Kidney (tissue), 22 donors: Measurements from ENCODE around the gene HAND2. TPM values are rescaled to one million over a fixed set of nuclear protein-coding genes. Genes with fewer than 3 reads are reported as not detected.

Experiments
- DNase-seq, 5 donors: peaks; one replicate each; pipeline ENCODE4 v3.0.0-alpha.2; 2013 to 2020
- FAIRE-seq: peaks from 2 replicates; lab custom pipeline; 2012; peaks lifted over from hg19 to GRCh38; lab: Jason Lieb, UNC
- H3K27ac ChIP-seq, 2 donors: one replicate each; pipeline ENCODE4 v1.7.0; 2013; ENCODE audit warnings: low read depth in 2 of 2, low read length in 2 of 2, inconsistent platforms in 1 of 2
- H3K27me3 ChIP-seq: one replicate; pipeline ENCODE4 v1.7.1; 2013; ENCODE audit warnings: low read length, inconsistent platforms; ENCODE audit not compliant: control insufficient read depth, insufficient read depth
- H3K36me3 ChIP-seq, 3 donors: one replicate each; pipeline versions ENCODE4 v1.7.0 to v1.7.1; 2013; ENCODE audit warnings: low read length in 3 of 3, control low read depth in 1 of 3, inconsistent platforms in 1 of 3; ENCODE audit not compliant: insufficient read depth in 3 of 3, control insufficient read depth in 2 of 3
- H3K4me1 ChIP-seq, 3 donors: one replicate each; pipeline versions ENCODE4 v1.7.0 to v1.7.1; 2013; ENCODE audit warnings: low read length in 3 of 3, inconsistent platforms in 1 of 3, low read depth in 1 of 3; ENCODE audit not compliant: control insufficient read depth in 2 of 3, insufficient read depth in 2 of 3
- H3K4me3 ChIP-seq, 3 donors: one replicate each; pipeline versions ENCODE4 v1.7.0 to v1.8.1; 2013; ENCODE audit warnings: low read length in 3 of 3, control low read depth in 1 of 3, inconsistent platforms in 1 of 3
- H3K9ac ChIP-seq, 3 donors: one replicate each; pipeline versions ENCODE4 v1.7.0 to v1.7.1; 2013; ENCODE audit warnings: low read length in 3 of 3, control low read depth in 1 of 3, inconsistent platforms in 1 of 3
- H3K9me3 ChIP-seq, 3 donors: one replicate each; pipeline versions ENCODE4 v1.7.0 to v1.7.1; 2013; ENCODE audit warnings: low read length in 3 of 3, control low read depth in 1 of 3, inconsistent platforms in 1 of 3; ENCODE audit not compliant: control insufficient read depth in 2 of 3, insufficient read depth in 1 of 3
- intact Hi-C: fragments of 100-400 bp; cut with DNase I; formaldehyde crosslinking; loops from one replicate; pipeline ENCODE4 v1.11.1; 2022
- long read RNA-seq, 10 donors: library from polyadenylated mRNA in 1 of 10; unstranded in 1 of 10; transcript quantifications; one replicate each; pipeline ENCODE4 v2.0.0 and lab custom pipeline, GENCODE V29; 2021 to 2026
- polyA plus RNA-seq: library from polyadenylated mRNA; stranded (reverse); fragments of 350-450 nt; fragmentation: Illumina TruSeq; extraction: RNeasy Lipid Tissue Mini Kit (QIAGEN cat#74804); gene quantifications from one replicate; pipeline ENCODE4 v1.2.3, GENCODE V29; 2014; ENCODE audit warnings: low read depth, low replicate concordance; ENCODE audit not compliant: insufficient read depth
- total RNA-seq: library from RNA; stranded (reverse); fragmentation: NEBNext Ultra II Directional; extraction: Animal tissue kit (Norgen Biotek cat#: 25700); gene quantifications from one replicate; pipeline ENCODE4 v1.2.1, GENCODE V29; 2021
- TF ChIP-seq, protein P1 (sequence below): IDR thresholded peaks from 3 replicates; pipeline ENCODE4 v1.5.1; 2012; ENCODE audit warnings: mild to moderate bottlenecking, moderate library complexity, borderline replicate concordance; ENCODE audit not compliant: insufficient read depth; ENCODE audit errors: extremely low read depth
- donor health status: control.
- donor health status: control.
- donor health status: control.
- donor health status: control.
- donor health status: control.
- donor health status: DM: yes; HTN: yes; CAD: no.
- donor health status: Normal renal cell carcinoma (clear cell type).

The HAND2 gene
- total RNA-seq (0.31 TPM), polyA plus RNA-seq (not detected)
- long read RNA-seq, donor 1 = 0 reads
- long read RNA-seq, donor 2 = 0 reads
- long read RNA-seq, donor 3 = 0 reads
- long read RNA-seq, donor 4 = 0 reads
- long read RNA-seq, donor 5 = 0 reads
- long read RNA-seq, donor 6 = 0 reads
- long read RNA-seq, donor 7 = 0 reads
- long read RNA-seq, donor 8 = 0 reads
- long read RNA-seq, donor 9 = 0 reads
- long read RNA-seq, donor 10 = 0 reads

DNA sequence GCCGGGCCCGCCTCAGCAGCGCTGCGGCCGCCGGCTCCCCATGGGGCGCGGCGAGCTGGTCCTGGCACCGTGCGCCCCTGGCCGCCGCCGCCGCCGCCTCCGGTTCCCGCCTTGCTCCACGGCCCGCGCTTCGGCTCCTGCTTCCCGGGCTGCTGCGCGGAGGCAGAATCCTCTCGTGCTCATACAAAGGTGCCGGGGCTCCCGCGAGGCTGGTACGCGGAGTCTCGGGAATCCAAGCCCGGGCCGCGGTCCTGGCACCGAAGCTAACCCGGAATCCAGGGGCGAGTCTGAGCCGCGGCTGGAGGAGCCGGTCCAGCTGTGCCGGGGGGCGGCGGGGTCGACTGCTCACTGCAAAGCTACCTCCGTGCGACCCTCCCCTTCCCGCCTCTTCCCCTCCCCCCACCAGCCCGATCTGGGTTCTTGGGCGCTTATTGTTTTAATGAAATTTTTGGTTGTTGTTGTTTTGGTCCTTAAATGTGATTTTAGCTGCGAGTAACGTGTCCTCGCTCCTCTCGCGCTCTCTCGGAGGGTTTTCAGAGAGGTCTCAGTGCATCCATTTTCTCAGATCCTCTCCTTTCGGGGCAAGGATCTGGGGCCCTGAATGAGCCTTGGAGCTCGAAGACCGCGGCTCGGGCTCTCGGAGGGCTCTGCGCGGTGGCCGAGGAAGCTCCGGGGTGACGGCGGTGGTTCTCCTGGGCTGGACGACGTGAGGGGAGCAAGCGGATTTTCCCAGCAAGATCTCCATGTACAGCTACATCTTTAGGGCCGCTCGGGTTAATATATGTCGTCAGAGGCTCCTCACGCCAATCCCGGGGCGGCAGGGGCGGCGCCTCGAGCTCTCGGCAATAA lies at the start of gene HAND2:
Gene HAND2 (minus strand): TSS at position 753 of the 849 bp plus-strand sequence. CDS start 940 bp downstream, outside the sequence.
- TF ChIP-seq, protein P1, sequence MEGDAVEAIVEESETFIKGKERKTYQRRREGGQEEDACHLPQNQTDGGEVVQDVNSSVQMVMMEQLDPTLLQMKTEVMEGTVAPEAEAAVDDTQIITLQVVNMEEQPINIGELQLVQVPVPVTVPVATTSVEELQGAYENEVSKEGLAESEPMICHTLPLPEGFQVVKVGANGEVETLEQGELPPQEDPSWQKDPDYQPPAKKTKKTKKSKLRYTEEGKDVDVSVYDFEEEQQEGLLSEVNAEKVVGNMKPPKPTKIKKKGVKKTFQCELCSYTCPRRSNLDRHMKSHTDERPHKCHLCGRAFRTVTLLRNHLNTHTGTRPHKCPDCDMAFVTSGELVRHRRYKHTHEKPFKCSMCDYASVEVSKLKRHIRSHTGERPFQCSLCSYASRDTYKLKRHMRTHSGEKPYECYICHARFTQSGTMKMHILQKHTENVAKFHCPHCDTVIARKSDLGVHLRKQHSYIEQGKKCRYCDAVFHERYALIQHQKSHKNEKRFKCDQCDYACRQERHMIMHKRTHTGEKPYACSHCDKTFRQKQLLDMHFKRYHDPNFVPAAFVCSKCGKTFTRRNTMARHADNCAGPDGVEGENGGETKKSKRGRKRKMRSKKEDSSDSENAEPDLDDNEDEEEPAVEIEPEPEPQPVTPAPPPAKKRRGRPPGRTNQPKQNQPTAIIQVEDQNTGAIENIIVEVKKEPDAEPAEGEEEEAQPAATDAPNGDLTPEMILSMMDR = no peak
- intact Hi-C loops = no loop called here
- no peaks in the 10 kb centered on the region for H3K36me3 ChIP-seq
- peaks cover 0 to 5% (median 0%) of the 10 kb centered on the region in 3 donors for H3K4me1 ChIP-seq
- DNase-seq (peak in 3 of 5 donors; percentile 61 to 87 (median 61)), FAIRE-seq (no peak)
- peaks cover 75% of the 10 kb centered on the region for H3K27me3 ChIP-seq
- no peak within 1 kb of the TSS for H3K27ac ChIP-seq
- no peak within 1 kb of the TSS for H3K4me3 ChIP-seq
- no peak within 1 kb of the TSS for H3K9ac ChIP-seq
- no peaks in the 10 kb centered on the region for H3K9me3 ChIP-seq

DNA sequence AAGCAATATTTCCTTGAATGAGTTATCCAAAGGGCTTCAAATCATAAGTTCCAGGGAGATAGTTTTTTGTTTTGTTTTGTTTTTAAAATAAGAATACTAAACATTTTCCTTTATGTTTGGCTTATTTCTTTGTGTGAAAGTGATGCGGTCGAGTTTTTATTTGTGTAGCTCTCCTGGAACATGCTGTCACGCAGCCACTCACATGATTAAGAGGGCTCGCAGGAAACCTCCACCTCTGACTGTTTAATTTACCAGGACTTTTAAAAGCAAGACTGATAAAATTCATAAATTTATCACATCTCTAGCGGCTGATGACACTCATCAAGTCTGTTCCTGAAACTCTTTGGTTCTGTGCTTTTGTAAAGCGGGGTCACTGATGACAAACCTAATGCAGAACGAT lies 48.9 kb upstream of the HAND2 start:
- DNase-seq = no peak
- FAIRE-seq = no peak
- intact Hi-C loops = no loop called here
- H3K36me3 ChIP-seq = no peaks in the 10 kb centered on the region
- H3K9ac ChIP-seq = no peak overlapping the region
- no peak overlapping the region for H3K27ac ChIP-seq
- H3K9me3 ChIP-seq = no peaks in the 10 kb centered on the region
- TF ChIP-seq, protein P1 = no peak
- no peaks in the 10 kb centered on the region for H3K4me1 ChIP-seq
- H3K4me3 ChIP-seq = no peak overlapping the region
- H3K27me3 ChIP-seq = no peaks in the 10 kb centered on the region

DNA sequence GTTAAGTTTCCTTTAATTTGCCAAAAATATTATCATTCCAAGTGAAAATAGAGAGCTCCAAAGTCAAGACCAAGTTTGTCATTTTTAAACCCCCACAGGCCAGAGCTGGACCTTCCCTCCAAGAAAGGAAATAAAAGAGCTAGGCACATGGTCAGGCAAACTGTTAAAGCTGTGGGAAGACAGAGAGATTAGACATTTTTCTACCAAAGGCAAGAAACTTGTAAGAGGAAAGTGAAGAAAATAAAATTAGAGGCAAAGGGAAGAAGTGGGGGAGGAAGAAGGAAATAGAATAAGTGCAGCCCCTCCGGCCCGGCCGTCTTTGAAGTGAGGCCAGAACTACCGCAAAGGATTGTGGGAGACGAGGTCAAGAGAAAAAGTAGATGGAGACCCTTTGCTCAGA lies 47.9 kb upstream of the HAND2 start:
- DNase-seq = peak in 2 of 5 donors; percentile 23 to 49
- Histone ChIP-seq H3K4me1 (no peaks in the 10 kb centered on the region), H3K27ac (no peak overlapping the region), H3K27me3 (no peaks in the 10 kb centered on the region), H3K9ac (no peak overlapping the region), H3K4me3 (no peak overlapping the region), H3K36me3 (no peaks in the 10 kb centered on the region), H3K9me3 (no peaks in the 10 kb centered on the region)
- FAIRE-seq = no peak
- TF ChIP-seq, protein P1 = no peak
- intact Hi-C loops = no loop called here
